Naive B cell (primary cell): ENCODE measurements around the gene PLPP2. TPM values are rescaled to one million over a fixed set of nuclear protein-coding genes. Genes with fewer than 3 reads are reported as not detected.

Experiments
- ATAC-seq, 2 donors: fragments of 150-1000 bp; cut with Tn5 transposase; 2 replicates each; pipeline ENCODE4 v1.10.0; 2021; ENCODE audit warnings: low read depth in 2 of 2, mild to moderate bottlenecking in 2 of 2, moderate library complexity in 2 of 2
- DNase-seq: peaks from one replicate; pipeline ENCODE4 v3.0.0; 2022
- H3K27ac Mint-ChIP-seq, 6 donors: one replicate each; pipeline ENCODE4 v1.8.0; 2020 to 2022; ENCODE audit warnings: mild to moderate bottlenecking in 6 of 6, mixed read lengths in 6 of 6, moderate library complexity in 5 of 6, inconsistent platforms in 2 of 6
- H3K27me3 Mint-ChIP-seq, 3 donors: one replicate each; pipeline ENCODE4 v1.8.0; 2021 to 2022; ENCODE audit warnings: mixed read lengths in 3 of 3, mild to moderate bottlenecking in 1 of 3
- H3K36me3 Mint-ChIP-seq, 2 donors: one replicate each; pipeline ENCODE4 v1.8.0; 2020 to 2022; ENCODE audit warnings: mixed read lengths in 2 of 2, inconsistent platforms in 1 of 2, mild to moderate bottlenecking in 1 of 2
- H3K4me1 Mint-ChIP-seq, 3 donors: one replicate each; pipeline ENCODE4 v1.8.0; 2020 to 2022; ENCODE audit warnings: mixed read lengths in 3 of 3, inconsistent platforms in 1 of 3, mild to moderate bottlenecking in 1 of 3, moderate library complexity in 1 of 3
- H3K4me3 Mint-ChIP-seq, 8 donors: one replicate each; pipeline ENCODE4 v1.8.0; 2020 to 2022; ENCODE audit warnings: mild to moderate bottlenecking in 8 of 8, mixed read lengths in 8 of 8, moderate library complexity in 8 of 8, inconsistent platforms in 2 of 8
- H3K9me3 Mint-ChIP-seq, 7 donors: one replicate each; pipeline ENCODE4 v1.8.0; 2020 to 2022; ENCODE audit warnings: mixed read lengths in 7 of 7, mild to moderate bottlenecking in 5 of 7, inconsistent platforms in 2 of 7, moderate library complexity in 1 of 7
- polyA plus RNA-seq, 6 donors: library from polyadenylated mRNA; unstranded; fragments of 300-500 nt; fragmentation: Illumina TruSeq; gene quantifications; one replicate each; pipeline ENCODE4 v1.2.3, GENCODE V29; 2021; ENCODE audit warnings: low read depth in 6 of 6

The PLPP2 gene
- not detected for polyA plus RNA-seq

DNA sequence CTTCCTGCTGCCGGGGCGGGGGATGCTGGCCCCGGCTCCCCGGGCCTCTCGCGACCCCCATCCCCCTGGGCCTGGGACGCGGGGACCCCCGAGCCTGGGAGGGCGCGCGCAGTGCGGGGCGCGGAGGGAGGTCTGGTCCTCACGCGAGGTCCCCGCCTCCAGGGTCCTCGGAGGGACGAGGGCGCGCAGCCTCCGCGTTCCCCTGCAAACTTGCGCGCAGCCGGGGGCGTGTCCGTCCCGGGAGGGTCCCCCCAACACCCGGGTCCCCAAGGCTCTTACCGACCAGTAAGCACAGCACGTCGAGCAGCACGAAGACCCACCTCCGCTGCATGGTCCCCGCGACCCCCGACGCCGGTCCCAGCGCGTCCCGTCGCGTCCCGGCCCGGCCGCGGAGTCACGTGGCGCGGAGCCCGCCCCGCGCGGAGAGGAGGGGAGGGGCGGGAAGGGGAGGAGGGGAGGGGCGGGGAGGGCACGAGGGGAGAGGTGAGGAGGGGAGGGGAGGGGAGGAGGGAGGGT, at the start of gene PLPP2:
Gene PLPP2, minus strand, starts transcription at position 398 of the 516 bp plus-strand sequence. Its CDS starts 67 bp downstream, at position 331.
- Mint-ChIP-seq H3K27me3 (peaks cover 41 to 77% (median 63%) of the 10 kb centered on the region in 3 donors), H3K4me1 (peaks cover 6 to 19% (median 12%) of the 10 kb centered on the region in 3 donors), H3K9me3 (no peaks in the 10 kb centered on the region), H3K4me3 (peak within 1 kb of the TSS in 5 of 8 donors; percentile 40 to 68 (median 49)), H3K36me3 (no peaks in the 10 kb centered on the region), H3K27ac (no peak within 1 kb of the TSS)
- ATAC-seq (no peak), DNase-seq (no peak)

DNA sequence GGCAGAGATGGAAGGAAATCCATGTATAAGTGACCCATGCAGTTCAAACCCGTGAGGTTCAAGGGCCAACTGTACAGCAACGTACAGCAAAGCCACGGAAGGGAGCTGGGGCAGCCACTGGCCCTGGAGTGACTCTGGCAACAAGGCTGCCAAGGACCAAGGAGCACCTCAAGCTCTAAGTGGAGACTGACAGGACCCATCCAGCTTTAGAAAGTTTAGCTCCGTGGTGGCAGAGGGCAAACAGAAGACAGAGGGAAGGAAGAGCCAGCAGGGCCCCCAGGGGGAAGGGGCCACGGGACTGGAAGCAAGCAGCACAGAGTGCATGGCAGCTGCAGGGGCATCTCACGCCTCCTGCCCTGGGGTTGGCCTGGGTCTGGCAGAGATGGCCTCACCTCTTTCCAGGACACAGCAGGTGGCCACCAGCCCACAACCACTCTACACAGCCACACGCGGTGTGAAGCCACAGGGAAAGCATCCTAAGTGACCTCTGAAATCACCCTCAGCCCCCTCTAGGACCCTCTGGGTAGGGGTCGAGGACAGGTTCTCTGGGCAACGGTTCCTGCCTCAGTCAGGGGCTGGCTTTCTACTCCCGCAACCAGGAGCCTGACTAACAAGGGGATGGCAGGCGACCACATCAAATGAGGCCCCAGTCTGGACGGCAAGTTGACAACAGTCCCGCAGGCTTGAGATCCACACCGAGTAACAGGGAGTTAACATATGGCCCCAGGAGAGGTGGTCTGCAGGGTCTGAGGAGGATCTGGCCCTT, 49.6 kb upstream of the PLPP2 start:
- Mint-ChIP-seq H3K27ac (peak overlapping the region in 5 of 6 donors; percentile 26 to 52 (median 38)), H3K36me3 (peaks cover 0 to 15% of the 10 kb centered on the region in 2 donors), H3K4me1 (peaks cover 49 to 69% (median 62%) of the 10 kb centered on the region in 3 donors), H3K9me3 (peaks cover 0 to 4% (median 1%) of the 10 kb centered on the region in 7 donors), H3K27me3 (peaks cover 0 to 6% (median 0%) of the 10 kb centered on the region in 3 donors), H3K4me3 (peak overlapping the region in 5 of 8 donors; percentile 12 to 87 (median 74))
- no peak for DNase-seq
- no peak for ATAC-seq

DNA sequence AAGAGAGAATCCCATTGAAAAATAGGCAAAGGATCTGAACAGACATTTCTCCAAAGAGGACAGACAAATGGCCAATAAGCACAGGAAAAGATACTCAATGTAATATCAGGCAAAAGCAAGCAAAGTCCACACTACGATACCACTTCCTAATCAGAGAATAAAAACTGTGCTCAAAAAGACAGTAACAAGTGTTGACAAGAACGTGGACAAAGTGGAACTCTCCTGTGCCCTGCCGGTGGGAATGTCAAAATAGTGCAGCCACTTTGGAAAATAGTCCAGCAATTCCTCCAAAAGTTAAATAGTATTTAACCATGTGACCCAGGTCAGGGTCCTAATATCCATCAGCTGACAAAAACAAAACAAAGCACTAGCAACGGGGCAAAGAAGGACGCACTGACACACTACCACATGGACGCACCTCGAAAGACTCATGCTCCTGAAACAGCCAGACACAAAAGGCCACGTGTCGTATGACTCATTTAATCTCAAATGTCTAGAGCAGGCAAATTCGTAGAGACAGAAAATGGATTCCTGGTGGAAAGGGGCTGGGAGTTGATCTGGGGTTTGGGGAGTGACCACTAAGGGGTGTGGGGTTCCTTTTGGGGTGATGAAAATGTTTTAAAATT, 48.2 kb upstream of the PLPP2 start:
- H3K36me3 Mint-ChIP-seq, result peaks cover 0 to 15% of the 10 kb centered on the region in 2 donors
- peaks cover 40 to 59% (median 58%) of the 10 kb centered on the region in 3 donors for H3K4me1 Mint-ChIP-seq
- H3K9me3 Mint-ChIP-seq, result peaks cover 0 to 1% (median 0%) of the 10 kb centered on the region in 7 donors
- peak overlapping the region in 2 of 8 donors; percentile 28 to 48 for H3K4me3 Mint-ChIP-seq
- no peak for ATAC-seq
- H3K27ac Mint-ChIP-seq, result peak overlapping the region in 2 of 6 donors; percentile 29 to 53
- H3K27me3 Mint-ChIP-seq, result no peaks in the 10 kb centered on the region
- DNase-seq, result no peak

DNA sequence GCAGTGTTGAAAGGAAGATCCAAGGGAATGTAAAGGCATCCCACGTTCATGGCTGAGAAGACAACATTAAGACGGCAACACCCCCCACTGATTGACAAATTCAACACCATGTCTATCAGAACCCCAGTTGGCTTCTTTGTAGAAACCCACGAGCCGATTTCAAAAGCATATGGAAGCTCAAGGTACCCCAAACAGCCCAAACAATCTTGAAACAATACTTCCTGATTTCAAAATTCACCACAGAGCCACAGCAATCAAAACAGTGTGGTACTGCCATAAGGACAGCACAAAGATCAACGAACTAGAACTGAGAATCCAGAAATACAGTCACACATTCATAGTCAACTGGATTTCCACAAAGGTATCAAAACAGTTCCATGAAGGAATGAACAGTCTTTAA, 47.2 kb upstream of the PLPP2 start:
- DNase-seq, result no peak
- Mint-ChIP-seq H3K9me3 (peaks cover 0 to 1% (median 0%) of the 10 kb centered on the region in 7 donors), H3K27ac (peak overlapping the region in 1 of 6 donors; percentile 44), H3K4me3 (peak overlapping the region in 1 of 8 donors; percentile 28), H3K4me1 (peaks cover 36 to 54% (median 52%) of the 10 kb centered on the region in 3 donors), H3K36me3 (peaks cover 0 to 15% of the 10 kb centered on the region in 2 donors), H3K27me3 (no peaks in the 10 kb centered on the region)
- no peak for ATAC-seq

DNA sequence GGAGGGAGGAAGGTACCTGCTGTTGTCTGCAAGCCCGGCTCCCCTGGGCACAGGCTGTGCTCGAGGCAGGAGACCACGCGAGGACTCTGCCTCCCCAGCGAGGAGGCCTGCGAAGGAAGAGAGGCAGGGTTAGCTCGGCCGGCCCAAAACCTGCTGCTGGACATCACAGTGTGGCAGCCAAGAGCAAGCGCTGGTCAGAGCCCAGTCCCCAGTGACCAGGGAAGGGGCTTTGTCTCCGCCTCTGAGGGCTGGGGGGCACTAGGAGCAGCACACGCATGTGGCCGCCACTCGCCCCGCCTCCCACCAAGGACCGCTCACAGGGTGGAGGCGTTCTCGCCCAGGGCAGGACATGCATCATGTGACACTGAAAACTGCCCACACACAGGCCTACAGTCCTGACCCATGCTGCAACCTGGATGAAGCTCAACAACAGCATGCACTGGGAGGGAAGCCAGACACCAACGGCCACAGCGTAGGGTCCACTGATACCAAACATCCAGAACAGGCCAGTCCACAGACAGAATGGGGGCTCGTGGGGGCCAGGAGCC, 44.9 kb upstream of the PLPP2 start:
- H3K4me3 Mint-ChIP-seq, result peak overlapping the region in 1 of 8 donors; percentile 78
- DNase-seq, result no peak
- H3K4me1 Mint-ChIP-seq, result peaks cover 18 to 31% (median 30%) of the 10 kb centered on the region in 3 donors
- ATAC-seq, result no peak
- H3K9me3 Mint-ChIP-seq, result peaks cover 0 to 1% (median 0%) of the 10 kb centered on the region in 7 donors
- H3K27ac Mint-ChIP-seq, result no peak overlapping the region
- peaks cover 0 to 15% of the 10 kb centered on the region in 2 donors for H3K36me3 Mint-ChIP-seq
- H3K27me3 Mint-ChIP-seq, result no peaks in the 10 kb centered on the region

DNA sequence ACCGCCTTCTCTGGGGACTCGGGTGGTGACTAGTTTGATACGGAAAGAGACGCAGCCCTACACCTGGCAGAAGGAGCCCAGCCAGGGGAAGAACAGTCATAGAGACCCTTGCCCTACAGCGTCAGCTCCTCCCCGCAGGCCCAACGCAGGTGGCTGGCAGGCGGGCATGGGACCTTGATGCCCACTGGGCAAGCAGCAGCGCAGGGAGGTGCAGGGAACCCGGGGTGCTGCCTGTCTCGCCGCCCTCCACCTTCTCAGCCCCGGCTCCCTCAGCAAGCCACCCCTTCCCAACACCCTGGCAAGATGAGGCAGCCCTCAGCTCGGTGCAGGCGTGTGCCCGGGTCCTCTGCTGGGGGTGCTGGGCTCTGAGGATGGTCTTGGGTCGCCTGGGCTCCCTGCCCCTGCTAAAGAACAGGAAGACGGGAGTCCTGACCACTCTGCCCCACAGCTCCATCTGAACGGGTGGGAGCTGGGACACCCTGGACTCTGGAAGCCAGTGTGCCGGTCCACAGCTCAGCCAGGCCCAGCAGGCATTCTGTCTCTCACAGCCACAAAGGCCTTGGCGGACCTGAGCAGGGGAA, 44.4 kb upstream of the PLPP2 start:
- H3K27me3 Mint-ChIP-seq, result no peaks in the 10 kb centered on the region
- no peak overlapping the region for H3K27ac Mint-ChIP-seq
- peaks cover 0 to 18% of the 10 kb centered on the region in 2 donors for H3K36me3 Mint-ChIP-seq
- peaks cover 15 to 25% (median 25%) of the 10 kb centered on the region in 3 donors for H3K4me1 Mint-ChIP-seq
- peaks cover 0 to 3% (median 0%) of the 10 kb centered on the region in 7 donors for H3K9me3 Mint-ChIP-seq
- no peak overlapping the region for H3K4me3 Mint-ChIP-seq
- no peak for ATAC-seq
- no peak for DNase-seq

DNA sequence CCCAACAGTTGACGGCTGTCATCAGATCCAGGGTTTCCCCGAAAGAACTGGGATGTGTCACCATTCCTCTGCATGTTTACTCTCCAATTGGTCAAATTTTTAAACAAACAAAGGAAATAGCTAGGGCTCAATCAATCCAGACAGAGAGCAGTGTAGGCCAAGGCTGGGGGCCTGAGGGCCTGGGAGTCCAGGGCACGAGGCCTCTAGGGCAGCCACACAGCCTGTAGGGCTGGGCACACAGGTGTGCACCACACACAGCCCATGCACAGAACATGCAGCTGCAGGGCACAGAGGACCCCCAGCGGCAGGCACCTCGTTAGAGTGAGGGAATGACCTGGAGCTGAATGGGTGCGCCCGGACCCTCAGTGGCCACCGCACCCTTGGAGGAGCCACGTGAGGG, 43.9 kb upstream of the PLPP2 start:
- Mint-ChIP-seq H3K27ac (no peak overlapping the region), H3K36me3 (peaks cover 0 to 19% of the 10 kb centered on the region in 2 donors), H3K4me3 (peak overlapping the region in 1 of 8 donors; percentile 61)

DNA sequence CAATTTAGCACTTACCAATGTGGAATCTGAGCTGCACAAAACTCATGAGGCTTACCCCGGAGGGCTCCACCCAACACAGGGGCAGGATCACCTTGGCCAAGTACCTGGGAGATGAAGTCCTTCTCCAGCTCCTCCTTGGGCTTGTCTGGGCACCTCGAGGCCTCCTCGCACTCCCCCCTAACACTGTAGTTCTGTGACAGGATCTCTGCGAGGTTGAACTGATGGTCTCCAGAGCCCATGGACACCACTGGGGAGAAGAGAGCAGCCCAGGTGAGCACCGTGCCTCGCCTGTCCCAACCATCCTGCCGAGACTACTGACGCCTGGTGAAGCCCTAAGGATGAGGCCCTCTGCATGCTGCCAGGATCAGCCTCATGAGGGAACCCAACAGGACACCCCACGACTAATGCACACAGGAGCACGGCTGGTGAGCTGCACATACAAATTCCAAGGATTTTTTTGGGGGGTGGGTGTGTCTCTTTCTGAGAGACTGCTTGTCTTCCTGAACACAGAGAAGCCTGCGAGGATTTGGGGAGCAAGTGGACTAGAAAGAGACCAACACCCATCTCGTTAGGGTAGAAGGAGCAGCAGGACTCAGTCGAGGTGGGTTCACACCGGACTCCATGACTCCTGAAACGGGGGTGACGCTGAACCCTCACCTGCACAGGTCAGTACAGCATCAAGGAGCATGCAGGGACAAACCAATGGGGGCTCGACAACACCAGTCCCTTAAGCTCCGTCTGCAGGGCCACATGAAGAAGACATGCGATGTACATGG, 43.3 kb upstream of the PLPP2 start:
- H3K4me3 Mint-ChIP-seq, result peak overlapping the region in 1 of 8 donors; percentile 61
- peaks cover 0 to 15% of the 10 kb centered on the region in 2 donors for H3K36me3 Mint-ChIP-seq
- no peak overlapping the region for H3K27ac Mint-ChIP-seq
- ATAC-seq (no peak), DNase-seq (no peak)
- H3K27me3 Mint-ChIP-seq, result no peaks in the 10 kb centered on the region
- peaks cover 0 to 4% (median 0%) of the 10 kb centered on the region in 7 donors for H3K9me3 Mint-ChIP-seq
- H3K4me1 Mint-ChIP-seq, result peaks cover 9 to 21% (median 14%) of the 10 kb centered on the region in 3 donors

More for the DNA sequence above, 43.9 kb upstream of the PLPP2 start:
- H3K4me1 Mint-ChIP-seq, result peaks cover 12 to 21% (median 20%) of the 10 kb centered on the region in 3 donors
- no peaks in the 10 kb centered on the region for H3K27me3 Mint-ChIP-seq
- ATAC-seq, result no peak
- no peak for DNase-seq
- H3K9me3 Mint-ChIP-seq, result peaks cover 0 to 4% (median 0%) of the 10 kb centered on the region in 7 donors

DNA sequence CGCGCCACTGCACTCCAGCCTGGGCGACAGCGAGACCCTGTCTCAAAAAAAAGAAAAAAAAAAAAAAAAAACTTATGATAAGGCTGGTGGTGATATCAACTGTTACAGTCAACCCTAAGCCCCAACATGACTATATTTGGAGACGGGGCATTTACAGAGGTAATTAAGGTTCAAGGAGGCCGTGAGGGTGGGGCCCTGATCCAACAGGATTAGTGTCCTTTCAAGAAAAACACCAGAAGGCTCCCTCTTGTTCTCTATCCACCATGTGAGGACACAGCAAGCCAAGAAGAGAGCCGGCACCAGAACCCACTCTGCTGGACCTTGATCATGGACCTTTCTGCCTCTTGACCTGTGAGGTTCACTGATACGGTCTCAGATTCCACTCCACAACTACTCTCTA, 39.3 kb upstream of the PLPP2 start:
- H3K36me3 Mint-ChIP-seq, result peaks cover 24 to 32% of the 10 kb centered on the region in 2 donors
- peaks cover 0 to 4% (median 1%) of the 10 kb centered on the region in 3 donors for H3K4me1 Mint-ChIP-seq
- H3K4me3 Mint-ChIP-seq, result no peak overlapping the region
- no peak for ATAC-seq
- DNase-seq, result no peak
- no peak overlapping the region for H3K27ac Mint-ChIP-seq
- H3K9me3 Mint-ChIP-seq, result peaks cover 0 to 19% (median 7%) of the 10 kb centered on the region in 7 donors
- H3K27me3 Mint-ChIP-seq, result no peaks in the 10 kb centered on the region

DNA sequence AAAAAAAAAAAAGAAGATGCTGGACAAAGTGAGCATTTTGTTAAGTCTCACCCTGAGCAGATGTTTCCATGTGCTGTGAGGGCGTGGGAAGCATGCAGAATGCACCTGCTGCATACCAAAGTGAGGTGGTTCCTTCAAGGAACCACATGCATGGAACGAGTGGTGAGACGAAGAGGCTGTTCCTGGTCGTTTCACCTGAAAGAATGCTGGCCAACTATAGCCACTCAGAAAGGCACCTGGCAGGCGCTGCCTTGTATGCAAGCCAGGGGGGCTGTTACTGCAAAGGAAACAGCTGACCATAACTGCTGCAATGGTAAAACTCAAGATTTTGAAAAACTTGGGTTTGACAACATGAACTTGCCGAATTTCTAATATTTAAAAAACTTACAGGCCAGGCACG, 38.7 kb upstream of the PLPP2 start:
- no peak for DNase-seq
- no peak overlapping the region for H3K27ac Mint-ChIP-seq
- peaks cover 0 to 19% (median 7%) of the 10 kb centered on the region in 7 donors for H3K9me3 Mint-ChIP-seq
- H3K36me3 Mint-ChIP-seq, result peaks cover 24 to 32% of the 10 kb centered on the region in 2 donors
- H3K27me3 Mint-ChIP-seq, result no peaks in the 10 kb centered on the region
- H3K4me3 Mint-ChIP-seq, result no peak overlapping the region
- no peak for ATAC-seq
- H3K4me1 Mint-ChIP-seq, result peaks cover 0 to 4% (median 0%) of the 10 kb centered on the region in 3 donors

DNA sequence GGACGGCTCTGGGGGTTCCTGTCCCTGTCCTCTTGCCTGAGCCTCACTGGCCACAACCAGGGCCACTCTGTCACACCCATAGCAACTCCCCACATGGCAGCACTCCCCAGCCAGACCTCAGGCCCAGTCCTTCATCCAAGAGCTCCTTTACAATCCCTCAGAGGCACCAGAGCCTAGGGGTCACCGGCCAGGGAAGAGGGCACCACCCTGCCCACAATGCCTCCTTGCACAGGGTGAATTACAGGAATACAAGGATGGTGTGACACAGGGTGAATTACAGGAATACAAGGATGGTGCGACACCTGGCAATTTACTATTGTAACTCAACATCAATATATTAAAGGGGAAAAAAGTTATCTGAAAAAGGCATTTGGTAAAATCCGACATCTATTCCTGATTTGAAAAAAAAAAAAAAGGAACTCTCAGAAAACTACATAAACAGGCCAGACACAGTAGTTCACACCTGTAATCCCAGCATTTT, 36.9 kb upstream of the PLPP2 start:
- Mint-ChIP-seq H3K27ac (no peak overlapping the region), H3K36me3 (peaks cover 24 to 32% of the 10 kb centered on the region in 2 donors), H3K9me3 (peaks cover 0 to 19% (median 7%) of the 10 kb centered on the region in 7 donors), H3K27me3 (no peaks in the 10 kb centered on the region), H3K4me3 (peak overlapping the region in 1 of 8 donors; percentile 47), H3K4me1 (peaks cover 0 to 4% (median 0%) of the 10 kb centered on the region in 3 donors)
- ATAC-seq, result no peak
- no peak for DNase-seq
